Ishikawa (cell line): Measurements from ENCODE around the gene CNTN1.

ENCODE experiments used
- CEBPB ChIP-seq: IDR thresholded peaks from 2 replicates; pipeline ENCODE4 v1.6.1; 2012
- CREB1 ChIP-seq: IDR thresholded peaks from 2 replicates; pipeline ENCODE4 v1.6.1; 2012; ENCODE audit warnings: low read depth
- EGR1 ChIP-seq: IDR thresholded peaks from 2 replicates; pipeline ENCODE4 v1.6.1; 2012
- EP300 ChIP-seq: IDR thresholded peaks from 2 replicates; pipeline ENCODE4 v1.6.1; 2012; ENCODE audit warnings: borderline replicate concordance
- FOXM1 ChIP-seq: IDR thresholded peaks from 2 replicates; pipeline ENCODE4 v1.6.1; 2012; ENCODE audit warnings: low read depth, borderline replicate concordance
- NFIC ChIP-seq: IDR thresholded peaks from 2 replicates; pipeline ENCODE4 v1.6.1; 2012
- RAD21 ChIP-seq: IDR thresholded peaks from 2 replicates; pipeline ENCODE4 v1.6.1; 2012; ENCODE audit warnings: low read depth
- TAF1 ChIP-seq: IDR thresholded peaks from 2 replicates; pipeline ENCODE4 v1.6.1; 2012; ENCODE audit warnings: low read depth, mild to moderate bottlenecking
- TCF12 ChIP-seq: IDR thresholded peaks from 2 replicates; pipeline ENCODE4 v1.6.1; 2012; ENCODE audit warnings: low read depth
- TEAD4 ChIP-seq: IDR thresholded peaks from 2 replicates; pipeline ENCODE4 v1.6.1; 2012
- YY1 ChIP-seq: IDR thresholded peaks from 2 replicates; pipeline ENCODE4 v1.6.1; 2012; ENCODE audit warnings: low read depth
- ZBTB7A ChIP-seq: IDR thresholded peaks from 2 replicates; pipeline ENCODE4 v1.6.1; 2012; ENCODE audit warnings: low read depth
- TF ChIP-seq, protein P1 (sequence below): IDR thresholded peaks from 2 replicates; pipeline ENCODE4 v1.6.1; 2012
- TF ChIP-seq, protein P2 (sequence below): IDR thresholded peaks from 2 replicates; pipeline ENCODE4 v1.6.1; 2012
- TF ChIP-seq, protein P3 (sequence below): IDR thresholded peaks from 2 replicates; pipeline ENCODE4 v1.6.1; 2012; ENCODE audit warnings: low read depth, mild to moderate bottlenecking

The CNTN1 gene

DNA sequence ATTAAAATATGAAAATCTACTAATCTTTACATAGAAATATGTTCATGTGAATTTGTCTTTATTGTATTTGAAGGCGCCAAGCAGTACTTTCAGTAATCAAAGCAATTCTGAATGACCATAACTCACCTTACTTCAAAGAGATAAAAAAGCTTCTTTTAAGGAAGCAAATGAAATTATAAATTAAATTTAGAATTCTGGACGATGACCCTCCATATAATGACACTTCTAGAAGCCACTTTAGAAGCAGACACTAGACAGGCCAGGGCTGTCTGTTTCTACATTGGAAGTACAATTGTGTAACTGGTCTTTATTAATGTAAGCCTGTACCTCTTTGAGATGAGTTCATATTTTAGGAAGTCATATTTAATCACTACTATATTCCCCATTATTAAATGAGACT is 222.9 kb downstream of the CNTN1 start:
- no peak for TF ChIP-seq ZBTB7A
- no peak for TF ChIP-seq EGR1
- TF ChIP-seq FOXM1 = no peak
- no peak for TF ChIP-seq TEAD4
- no peak for TF ChIP-seq NFIC
- TF ChIP-seq, protein P1, sequence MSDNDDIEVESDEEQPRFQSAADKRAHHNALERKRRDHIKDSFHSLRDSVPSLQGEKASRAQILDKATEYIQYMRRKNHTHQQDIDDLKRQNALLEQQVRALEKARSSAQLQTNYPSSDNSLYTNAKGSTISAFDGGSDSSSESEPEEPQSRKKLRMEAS = no peak
- TF ChIP-seq, protein P2, sequence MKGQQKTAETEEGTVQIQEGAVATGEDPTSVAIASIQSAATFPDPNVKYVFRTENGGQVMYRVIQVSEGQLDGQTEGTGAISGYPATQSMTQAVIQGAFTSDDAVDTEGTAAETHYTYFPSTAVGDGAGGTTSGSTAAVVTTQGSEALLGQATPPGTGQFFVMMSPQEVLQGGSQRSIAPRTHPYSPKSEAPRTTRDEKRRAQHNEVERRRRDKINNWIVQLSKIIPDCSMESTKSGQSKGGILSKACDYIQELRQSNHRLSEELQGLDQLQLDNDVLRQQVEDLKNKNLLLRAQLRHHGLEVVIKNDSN = no peak
- no peak for TF ChIP-seq EP300
- no peak for TF ChIP-seq YY1
- TF ChIP-seq TAF1 = no peak

DNA sequence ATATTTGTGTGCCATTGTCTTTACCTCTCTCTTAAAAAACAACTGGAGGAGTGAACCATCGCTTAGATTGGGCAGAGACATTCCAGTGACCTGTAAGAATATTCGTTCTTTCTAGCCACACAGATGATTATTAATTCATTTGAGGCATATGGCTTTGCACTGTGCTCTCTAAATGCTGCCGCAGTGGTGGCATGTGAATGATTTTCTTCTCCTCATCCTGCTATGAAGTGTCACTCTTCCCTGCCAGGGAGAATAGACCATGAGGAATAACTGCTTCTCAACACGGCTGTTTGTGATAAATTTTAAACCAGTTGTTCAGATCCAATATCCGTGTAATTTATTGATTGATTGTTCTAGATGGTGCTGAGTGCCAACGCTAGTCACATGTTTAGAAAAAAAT is 225.3 kb downstream of the CNTN1 start:
- no peak for TF ChIP-seq CREB1
- no peak for TF ChIP-seq TAF1
- TF ChIP-seq, protein P2 = no peak
- no peak for TF ChIP-seq ZBTB7A
- TF ChIP-seq EP300 = no peak
- TF ChIP-seq EGR1 = no peak
- TF ChIP-seq, protein P1 = no peak
- TF ChIP-seq NFIC = no peak
- no peak for TF ChIP-seq TEAD4
- no peak for TF ChIP-seq FOXM1

DNA sequence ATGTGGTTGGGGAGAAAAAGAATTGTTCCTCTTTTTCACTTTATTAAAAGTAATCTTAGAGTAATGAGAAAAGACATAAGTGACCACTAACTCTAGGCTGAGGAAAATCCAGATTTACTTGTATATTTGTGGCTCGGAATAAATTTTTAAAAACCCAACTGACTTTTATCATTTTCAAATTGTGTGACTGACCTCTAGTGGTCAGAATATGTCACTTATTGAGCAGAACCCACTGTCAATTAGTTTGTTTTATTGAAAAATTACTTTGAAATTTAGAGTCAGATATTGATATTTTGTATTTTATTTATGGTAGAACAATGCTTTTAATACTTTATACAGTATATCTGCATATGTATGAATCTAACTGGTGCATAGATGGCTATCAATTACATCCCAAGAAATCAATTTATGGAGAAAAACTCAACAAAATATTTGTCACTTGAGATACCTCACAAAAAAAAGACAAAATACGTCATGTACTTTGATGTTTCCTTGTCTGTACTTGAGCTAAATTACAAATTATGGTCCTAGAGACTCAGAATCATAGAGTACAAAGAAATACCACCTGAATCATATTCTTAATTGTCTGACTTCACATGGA is 229.4 kb downstream of the CNTN1 start:
- TF ChIP-seq, protein P1 = no peak
- TF ChIP-seq RAD21 = peak; percentile 82

DNA sequence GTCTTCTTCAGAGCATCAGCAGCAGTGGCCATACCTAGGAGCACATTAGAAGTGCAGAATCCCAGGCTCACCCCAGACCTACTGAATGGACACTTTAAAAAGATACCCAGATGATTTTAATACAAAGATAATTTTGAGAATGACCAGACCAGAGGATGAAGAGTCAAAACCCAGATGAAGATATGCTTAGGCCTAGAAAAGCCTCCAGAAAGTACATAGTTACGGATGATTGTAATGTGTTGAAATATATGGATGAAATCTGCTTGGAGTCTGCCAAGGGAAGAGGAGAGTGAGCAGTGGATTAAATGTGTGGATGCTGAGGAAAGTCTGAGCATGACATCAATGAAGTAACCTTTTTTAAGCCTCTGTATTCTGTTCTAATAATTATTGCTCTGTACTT is 245.7 kb downstream of the CNTN1 start:
- TF ChIP-seq FOXM1 (no peak), TCF12 (no peak), CREB1 (no peak), YY1 (no peak)

DNA sequence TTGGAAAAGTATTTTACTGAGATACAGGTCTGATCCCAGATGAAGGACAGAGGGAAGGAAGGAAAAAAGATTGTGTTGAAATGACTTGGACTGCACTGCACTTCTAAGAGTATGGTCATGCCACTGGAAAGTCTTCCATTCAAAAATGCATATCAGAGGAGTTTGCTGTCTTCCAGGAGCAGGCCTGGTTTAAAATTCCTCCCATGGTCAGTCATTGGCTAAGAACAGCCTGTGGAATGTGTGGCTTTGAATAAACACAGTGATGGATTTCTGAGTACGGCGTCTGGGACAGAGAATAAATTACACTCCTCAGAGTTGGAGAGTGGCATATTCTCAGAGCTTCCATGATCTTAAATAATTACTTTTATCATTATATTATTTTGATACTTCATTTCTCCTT is 250.1 kb downstream of the CNTN1 start:
- TF ChIP-seq FOXM1 = no peak
- no peak for TF ChIP-seq TCF12
- no peak for TF ChIP-seq CEBPB
- no peak for TF ChIP-seq EP300
- TF ChIP-seq, protein P1 = no peak
- TF ChIP-seq TEAD4 = no peak
- TF ChIP-seq, protein P3, sequence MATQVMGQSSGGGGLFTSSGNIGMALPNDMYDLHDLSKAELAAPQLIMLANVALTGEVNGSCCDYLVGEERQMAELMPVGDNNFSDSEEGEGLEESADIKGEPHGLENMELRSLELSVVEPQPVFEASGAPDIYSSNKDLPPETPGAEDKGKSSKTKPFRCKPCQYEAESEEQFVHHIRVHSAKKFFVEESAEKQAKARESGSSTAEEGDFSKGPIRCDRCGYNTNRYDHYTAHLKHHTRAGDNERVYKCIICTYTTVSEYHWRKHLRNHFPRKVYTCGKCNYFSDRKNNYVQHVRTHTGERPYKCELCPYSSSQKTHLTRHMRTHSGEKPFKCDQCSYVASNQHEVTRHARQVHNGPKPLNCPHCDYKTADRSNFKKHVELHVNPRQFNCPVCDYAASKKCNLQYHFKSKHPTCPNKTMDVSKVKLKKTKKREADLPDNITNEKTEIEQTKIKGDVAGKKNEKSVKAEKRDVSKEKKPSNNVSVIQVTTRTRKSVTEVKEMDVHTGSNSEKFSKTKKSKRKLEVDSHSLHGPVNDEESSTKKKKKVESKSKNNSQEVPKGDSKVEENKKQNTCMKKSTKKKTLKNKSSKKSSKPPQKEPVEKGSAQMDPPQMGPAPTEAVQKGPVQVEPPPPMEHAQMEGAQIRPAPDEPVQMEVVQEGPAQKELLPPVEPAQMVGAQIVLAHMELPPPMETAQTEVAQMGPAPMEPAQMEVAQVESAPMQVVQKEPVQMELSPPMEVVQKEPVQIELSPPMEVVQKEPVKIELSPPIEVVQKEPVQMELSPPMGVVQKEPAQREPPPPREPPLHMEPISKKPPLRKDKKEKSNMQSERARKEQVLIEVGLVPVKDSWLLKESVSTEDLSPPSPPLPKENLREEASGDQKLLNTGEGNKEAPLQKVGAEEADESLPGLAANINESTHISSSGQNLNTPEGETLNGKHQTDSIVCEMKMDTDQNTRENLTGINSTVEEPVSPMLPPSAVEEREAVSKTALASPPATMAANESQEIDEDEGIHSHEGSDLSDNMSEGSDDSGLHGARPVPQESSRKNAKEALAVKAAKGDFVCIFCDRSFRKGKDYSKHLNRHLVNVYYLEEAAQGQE = no peak
- no peak for TF ChIP-seq ZBTB7A
- no peak for TF ChIP-seq CREB1
- TF ChIP-seq NFIC = no peak
- TF ChIP-seq TAF1 = no peak
- no peak for TF ChIP-seq EGR1

DNA sequence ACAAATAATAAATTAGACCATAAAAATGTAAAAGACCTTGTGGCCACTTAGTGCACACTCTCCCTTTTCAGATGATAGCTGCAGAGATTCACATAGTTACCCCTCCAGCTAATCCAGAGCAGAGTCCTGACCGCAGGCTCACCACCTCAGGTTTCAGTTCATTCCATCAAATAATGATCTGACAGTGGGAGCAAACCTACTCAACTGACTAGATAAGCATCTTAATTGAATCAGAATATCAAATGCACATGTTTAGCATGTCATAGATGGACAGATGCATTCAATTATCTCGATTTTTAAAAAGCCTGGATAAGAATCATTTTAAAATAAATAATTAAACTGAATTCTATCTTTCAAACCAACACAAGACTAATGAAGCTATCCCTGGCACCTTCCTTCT is 253.5 kb downstream of the CNTN1 start:
- TF ChIP-seq, protein P1 = no peak
- TF ChIP-seq TCF12 = no peak
- no peak for TF ChIP-seq RAD21
- TF ChIP-seq NFIC = no peak
- TF ChIP-seq CREB1 = no peak
- no peak for TF ChIP-seq TAF1
- TF ChIP-seq ZBTB7A = no peak
- TF ChIP-seq FOXM1 = no peak
- no peak for TF ChIP-seq EP300
- TF ChIP-seq YY1 = no peak

DNA sequence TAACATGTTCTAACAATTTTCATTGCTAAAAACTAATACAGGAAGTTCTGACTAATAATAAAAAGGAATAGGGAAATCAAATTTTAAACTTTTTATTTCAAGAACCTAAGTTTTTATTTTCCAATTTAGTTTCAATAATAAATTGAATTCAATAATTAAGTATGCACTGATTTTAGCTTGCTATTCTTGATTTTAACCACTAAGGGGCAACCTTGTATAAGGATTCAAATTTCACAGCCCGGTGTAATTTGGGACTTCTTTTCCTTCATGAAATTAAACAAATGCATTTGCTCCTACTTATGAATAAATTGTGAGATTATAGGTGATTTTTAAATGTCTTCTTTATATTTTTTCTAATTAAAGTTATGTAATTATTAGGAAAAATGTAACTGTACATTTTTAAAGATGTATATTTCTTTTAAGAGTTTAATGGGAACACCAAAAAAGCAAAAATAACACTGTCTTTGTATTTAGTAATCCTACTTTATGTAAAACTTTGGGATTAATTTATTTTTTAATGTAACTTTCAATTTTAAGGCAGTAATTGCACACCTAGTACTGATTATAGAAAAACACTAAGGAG is 254.5 kb downstream of the CNTN1 start:
- no peak for TF ChIP-seq TEAD4
- TF ChIP-seq TAF1 = no peak
- TF ChIP-seq RAD21 = peak; percentile 84
